Measurements from ENCODE around the gene TNC.

Gene TNC

DNA sequence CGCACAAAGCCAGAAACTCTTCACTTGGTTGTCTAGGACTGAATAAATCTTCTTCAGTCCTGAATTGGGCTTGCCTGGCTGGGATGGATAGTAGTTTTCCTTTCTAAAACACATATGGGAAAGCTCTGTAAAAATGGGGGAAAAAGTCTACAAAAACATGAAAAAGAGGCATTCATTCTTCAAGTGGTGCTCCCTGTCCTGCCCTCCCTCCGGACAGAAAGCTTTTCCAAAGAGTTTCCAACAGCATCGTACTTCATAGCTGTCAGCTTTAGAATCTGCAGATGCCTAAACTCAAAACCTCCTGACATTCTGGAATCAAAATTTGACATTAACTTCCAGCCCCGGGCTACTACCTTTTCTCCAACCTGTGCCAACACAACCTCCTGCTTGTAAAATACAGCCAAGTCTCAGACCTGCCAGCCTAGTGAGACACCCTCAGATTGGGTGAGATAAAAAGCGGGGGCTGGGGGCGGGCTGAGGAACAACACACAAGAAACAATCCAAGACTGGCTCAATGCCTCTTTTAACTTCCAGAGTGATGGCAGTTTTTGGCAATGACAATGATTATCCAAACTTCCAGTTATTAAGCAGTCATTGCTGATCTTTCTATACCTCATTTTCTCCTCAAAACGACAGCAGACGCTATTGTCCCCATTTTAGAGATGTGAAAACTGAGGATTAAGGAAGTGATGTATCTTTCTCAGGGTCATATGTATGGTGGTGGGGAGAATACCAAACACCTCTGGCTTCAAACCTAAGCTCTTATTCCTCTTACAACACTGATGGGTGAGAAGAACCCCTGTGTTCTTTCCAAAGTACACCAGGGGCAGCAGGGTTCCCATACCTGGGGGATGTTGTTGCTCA lies 1.3 kb downstream of the TNC start:
- no peak overlapping the region for H2AFZ ChIP-seq (ENCODE audit: low read depth, low read length, severe bottlenecking)
- no peaks in the 10 kb centered on the region for H3K9me2 ChIP-seq (replicated peaks; ENCODE audit: insufficient read depth, low read length)
- H3K79me2 ChIP-seq (ENCODE audit: insufficient read depth, low read length): no peaks in the 10 kb centered on the region
- no peak overlapping the region for H3K9ac ChIP-seq (ENCODE audit: low read length)
- no peak overlapping the region for H3K4me2 ChIP-seq (ENCODE audit: low read depth, low read length, poor library complexity, severe bottlenecking)
- H3K4me3 ChIP-seq (ENCODE audit: insufficient read depth, low read length, poor library complexity, severe bottlenecking): no peak overlapping the region
- TF ChIP-seq, protein P1, sequence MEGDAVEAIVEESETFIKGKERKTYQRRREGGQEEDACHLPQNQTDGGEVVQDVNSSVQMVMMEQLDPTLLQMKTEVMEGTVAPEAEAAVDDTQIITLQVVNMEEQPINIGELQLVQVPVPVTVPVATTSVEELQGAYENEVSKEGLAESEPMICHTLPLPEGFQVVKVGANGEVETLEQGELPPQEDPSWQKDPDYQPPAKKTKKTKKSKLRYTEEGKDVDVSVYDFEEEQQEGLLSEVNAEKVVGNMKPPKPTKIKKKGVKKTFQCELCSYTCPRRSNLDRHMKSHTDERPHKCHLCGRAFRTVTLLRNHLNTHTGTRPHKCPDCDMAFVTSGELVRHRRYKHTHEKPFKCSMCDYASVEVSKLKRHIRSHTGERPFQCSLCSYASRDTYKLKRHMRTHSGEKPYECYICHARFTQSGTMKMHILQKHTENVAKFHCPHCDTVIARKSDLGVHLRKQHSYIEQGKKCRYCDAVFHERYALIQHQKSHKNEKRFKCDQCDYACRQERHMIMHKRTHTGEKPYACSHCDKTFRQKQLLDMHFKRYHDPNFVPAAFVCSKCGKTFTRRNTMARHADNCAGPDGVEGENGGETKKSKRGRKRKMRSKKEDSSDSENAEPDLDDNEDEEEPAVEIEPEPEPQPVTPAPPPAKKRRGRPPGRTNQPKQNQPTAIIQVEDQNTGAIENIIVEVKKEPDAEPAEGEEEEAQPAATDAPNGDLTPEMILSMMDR (IDR thresholded peaks at IDR 0.05; ENCODE audit: insufficient read depth, low read length, poor library complexity, severe bottlenecking): no peak
- no peak for TF ChIP-seq EZH2phosphoT487 (conservative IDR thresholded peaks at IDR 0.05; ENCODE audit: low read length)
- H3K27me3 ChIP-seq (ENCODE audit: low read length): no peaks in the 10 kb centered on the region
- H3K27ac ChIP-seq (ENCODE audit: low read depth, low read length): no peak overlapping the region
- H4K20me1 ChIP-seq (ENCODE audit: low read depth, low read length): no peaks in the 10 kb centered on the region
- H3K36me3 ChIP-seq (ENCODE audit: low read length): no peaks in the 10 kb centered on the region
- no peaks in the 10 kb centered on the region for H3F3A ChIP-seq (ENCODE audit: insufficient read depth)
- H3K9me3 ChIP-seq (ENCODE audit: insufficient read depth, low read length): no peaks in the 10 kb centered on the region

DNA sequence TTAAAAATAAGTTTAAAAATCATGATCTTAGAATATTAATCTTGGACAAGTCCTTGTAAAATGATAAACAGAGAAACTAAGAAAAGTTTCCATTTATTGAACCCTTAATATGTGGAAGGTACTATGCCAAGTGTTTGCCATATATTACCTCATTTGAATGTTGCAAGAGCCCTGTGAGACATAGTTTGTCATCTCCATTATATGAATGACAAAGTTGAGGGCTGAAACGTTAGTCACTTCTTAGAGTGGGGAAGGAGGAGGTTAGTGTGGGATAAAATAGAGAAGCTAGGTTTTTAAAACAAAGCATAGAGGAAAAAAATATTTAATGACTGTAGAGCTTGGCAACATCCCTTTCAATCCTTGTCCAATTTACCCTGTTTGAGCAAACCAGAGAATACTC lies 2.0 kb downstream of the TNC start:
- no peaks in the 10 kb centered on the region for H3K79me2 ChIP-seq (ENCODE audit: insufficient read depth, low read length)
- H3K4me2 ChIP-seq (ENCODE audit: low read depth, low read length, poor library complexity, severe bottlenecking): no peak overlapping the region
- H2AFZ ChIP-seq (ENCODE audit: low read depth, low read length, severe bottlenecking): no peak overlapping the region
- no peak overlapping the region for H3K27ac ChIP-seq (ENCODE audit: low read depth, low read length)
- H4K20me1 ChIP-seq (ENCODE audit: low read depth, low read length): no peaks in the 10 kb centered on the region
- no peaks in the 10 kb centered on the region for H3F3A ChIP-seq (ENCODE audit: insufficient read depth)
- no peaks in the 10 kb centered on the region for H3K9me3 ChIP-seq (ENCODE audit: insufficient read depth, low read length)
- no peaks in the 10 kb centered on the region for H3K27me3 ChIP-seq (ENCODE audit: low read length)
- TF ChIP-seq, protein P1 (IDR thresholded peaks at IDR 0.05; ENCODE audit: insufficient read depth, low read length, poor library complexity, severe bottlenecking): no peak
- TF ChIP-seq EZH2phosphoT487 (conservative IDR thresholded peaks at IDR 0.05; ENCODE audit: low read length): no peak
- no peaks in the 10 kb centered on the region for H3K9me2 ChIP-seq (replicated peaks; ENCODE audit: insufficient read depth, low read length)
- no peaks in the 10 kb centered on the region for H3K36me3 ChIP-seq (ENCODE audit: low read length)
- no peak overlapping the region for H3K9ac ChIP-seq (ENCODE audit: low read length)
- H3K4me3 ChIP-seq (ENCODE audit: insufficient read depth, low read length, poor library complexity, severe bottlenecking): no peak overlapping the region

DNA sequence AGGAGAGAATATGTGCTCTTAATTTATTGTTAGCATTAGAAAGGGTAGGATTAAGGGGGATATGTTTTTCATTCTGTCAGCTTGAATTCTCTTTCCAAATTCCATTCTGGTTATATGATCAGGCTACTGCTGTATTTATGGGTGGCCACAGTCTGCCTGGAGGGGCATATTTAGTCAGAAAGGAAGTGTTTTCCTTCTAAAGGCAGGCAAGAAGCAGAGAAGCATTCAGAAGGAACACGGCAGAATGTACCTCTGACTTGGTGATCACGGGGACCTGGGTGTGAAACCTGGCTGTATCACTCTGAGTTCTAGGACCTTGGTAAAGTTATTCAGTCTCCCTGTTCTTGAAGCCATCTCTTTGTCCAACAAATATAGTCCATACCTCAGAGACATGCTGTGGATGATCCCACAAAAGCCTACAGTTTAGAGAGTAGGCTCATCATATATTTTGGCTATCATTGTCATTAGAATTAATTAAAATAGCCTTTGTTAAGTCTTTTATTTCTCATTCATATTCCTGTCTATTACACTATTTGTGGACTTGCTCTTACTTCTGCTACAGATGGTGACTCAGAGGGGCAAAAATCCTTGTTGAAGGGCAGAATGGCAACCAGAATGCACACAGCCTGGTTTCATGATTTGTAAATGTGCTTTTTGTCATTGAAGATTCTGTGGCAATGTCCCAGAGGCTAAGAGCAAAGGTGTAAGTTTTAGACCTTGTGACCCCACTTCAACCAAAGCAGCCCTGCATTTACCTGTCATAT lies 2.7 kb downstream of the TNC start:
- Histone ChIP-seq H4K20me1 (ENCODE audit: low read depth, low read length) (no peaks in the 10 kb centered on the region), H3K27me3 (ENCODE audit: low read length) (no peaks in the 10 kb centered on the region), H3K4me3 (ENCODE audit: insufficient read depth, low read length, poor library complexity, severe bottlenecking) (no peak overlapping the region), H3K36me3 (ENCODE audit: low read length) (no peaks in the 10 kb centered on the region), H3K9me2 (replicated peaks; ENCODE audit: insufficient read depth, low read length) (no peaks in the 10 kb centered on the region), H2AFZ (ENCODE audit: low read depth, low read length, severe bottlenecking) (no peak overlapping the region), H3F3A (ENCODE audit: insufficient read depth) (no peaks in the 10 kb centered on the region), H3K9me3 (ENCODE audit: insufficient read depth, low read length) (no peaks in the 10 kb centered on the region), H3K4me2 (ENCODE audit: low read depth, low read length, poor library complexity, severe bottlenecking) (no peak overlapping the region), H3K9ac (ENCODE audit: low read length) (no peak overlapping the region), H3K79me2 (ENCODE audit: insufficient read depth, low read length) (no peaks in the 10 kb centered on the region), H3K27ac (ENCODE audit: low read depth, low read length) (no peak overlapping the region)
- TF ChIP-seq, protein P1 (IDR thresholded peaks at IDR 0.05; ENCODE audit: insufficient read depth, low read length, poor library complexity, severe bottlenecking): no peak
- no peak for TF ChIP-seq EZH2phosphoT487 (conservative IDR thresholded peaks at IDR 0.05; ENCODE audit: low read length)

Data from SU-DHL-6 (cell line).